Omental fat pad (tissue), 4 donors: ENCODE measurements around the gene SOCS7. TPM values are rescaled to one million over a fixed set of nuclear protein-coding genes. Genes with fewer than 3 reads are reported as not detected.

Experiments used
- ATAC-seq: fragments of 150-250 bp; one replicate; pipeline ENCODE4 v1.9.1; 2016; ENCODE audit warnings: mild to moderate bottlenecking, moderate library complexity; ENCODE audit not compliant: low FRiP score
- DNase-seq: peaks from one replicate; pipeline ENCODE4 v3.0.0-alpha.2; 2019; ENCODE audit warnings: low spot score
- CTCF ChIP-seq, 3 donors: fragments of 450-650 bp; IDR thresholded peaks; one replicate each; pipeline ENCODE4 v1.5.1; 2016 to 2017; ENCODE audit warnings: antibody characterized with exemption in 3 of 3, mild to moderate bottlenecking in 3 of 3, moderate library complexity in 2 of 3
- total RNA-seq, 4 donors: library from RNA; depleted of rRNA; stranded (reverse); fragments of >200 nt; gene quantifications; one replicate each; pipeline ENCODE4 v1.1.0, GENCODE V29; 2016

The SOCS7 gene
- total RNA-seq, 4 donors from 2014 or later, result 10.2 to 17.7 (median 12.9) TPM

DNA sequence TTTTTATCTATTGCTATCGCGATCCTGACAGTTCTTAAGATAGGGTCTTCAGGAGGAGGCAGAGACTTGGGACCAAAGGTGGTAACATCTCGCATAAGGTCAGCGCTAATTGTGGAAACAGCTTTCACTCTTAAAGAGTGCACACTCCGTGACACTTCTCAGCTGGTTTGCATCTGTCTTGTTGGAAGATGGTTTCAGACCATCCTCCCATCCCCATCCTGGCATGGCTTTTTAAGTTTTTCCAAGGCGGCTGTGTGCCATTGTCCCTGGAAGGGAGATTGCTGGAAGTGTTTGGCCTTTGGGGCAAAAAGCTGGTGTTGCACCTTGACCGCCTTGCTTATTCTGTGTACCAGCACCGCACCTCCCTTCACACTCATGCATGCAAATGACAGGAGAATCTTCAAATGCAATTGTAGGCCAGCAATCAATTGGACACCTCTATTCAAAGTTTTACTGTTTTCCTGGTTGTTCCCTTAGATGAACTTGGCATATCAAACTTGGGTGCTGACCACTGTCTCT, 1.5 kb downstream of the SOCS7 start:
- DNase-seq, result no peak
- no peak for TF ChIP-seq CTCF (IDR thresholded peaks at IDR 0.05)
- no peak for ATAC-seq

GRCh38 chr17:38353668-38354067, 2.0 kb downstream of the SOCS7 start:
- TF ChIP-seq CTCF (IDR thresholded peaks at IDR 0.05), result no peak
- ATAC-seq, result no peak
- DNase-seq, result no peak

GRCh38 chr17:38354466-38354865, 2.8 kb downstream of the SOCS7 start:
- ATAC-seq, result no peak
- DNase-seq, result no peak
- TF ChIP-seq CTCF (IDR thresholded peaks at IDR 0.05), result no peak

GRCh38 chr17:38355251-38355650, 3.6 kb downstream of the SOCS7 start:
- DNase-seq (no peak), ATAC-seq (no peak)
- no peak for TF ChIP-seq CTCF (IDR thresholded peaks at IDR 0.05)

- DNase-seq (no peak), ATAC-seq (no peak)
- no peak for TF ChIP-seq CTCF (IDR thresholded peaks at IDR 0.05)
Measured at GRCh38 chr17:38357486-38358123, 6.0 kb downstream of the SOCS7 start.

- no peak for ATAC-seq
- DNase-seq, result no peak
- no peak for TF ChIP-seq CTCF (IDR thresholded peaks at IDR 0.05)
Measured at GRCh38 chr17:38358586-38359513, 7.2 kb downstream of the SOCS7 start.
